GM18502 (cell line): ENCODE data around the gene CIAO2B.

Experiments
- ATAC-seq: cut with Tn5 transposase; IDR thresholded peaks from one replicate; pipeline ENCODE4 v1.9.1; 2021; ENCODE audit warnings: mild to moderate bottlenecking; ENCODE audit not compliant: unreplicated experiment, poor library complexity

CIAO2B gene

GRCh38 chr16:66942981-66943380 lies 8.8 kb upstream of the CIAO2B start:
- ATAC-seq: no peak

GRCh38 chr16:66940236-66940635 lies 6.0 kb upstream of the CIAO2B start:
- ATAC-seq: no peak

GRCh38 chr16:66939366-66939765 lies 5.2 kb upstream of the CIAO2B start:
- ATAC-seq: no peak

- ATAC-seq: no peak
Measured at GRCh38 chr16:66937725-66938337, 3.6 kb upstream of the CIAO2B start.

- no peak for ATAC-seq
Measured at GRCh38 chr16:66936889-66937554, 2.8 kb upstream of the CIAO2B start.

- ATAC-seq: no peak
Measured at GRCh38 chr16:66936462-66936861, 2.3 kb upstream of the CIAO2B start.

GRCh38 chr16:66935314-66936011 lies 1.3 kb upstream of the CIAO2B start, which contains the start of gene CES2:
CES2 (plus strand) TSS chr16:66935516; CDS start chr16:66935636, 120 bp downstream.
- no peak for ATAC-seq

- peak; percentile 22 for ATAC-seq
Measured at GRCh38 chr16:66934839-66935313, 674 bp upstream of the CIAO2B start.

- peak; percentile 8 for ATAC-seq
Measured at GRCh38 chr16:66933776-66934137, 445 bp downstream of the CIAO2B start.

GRCh38 chr16:66932076-66932475 lies 2.1 kb downstream of the CIAO2B start:
- no peak for ATAC-seq

GRCh38 chr16:66931665-66932064 lies 2.5 kb downstream of the CIAO2B start:
- ATAC-seq: no peak

GRCh38 chr16:66930189-66930588 lies 4.0 kb downstream of the CIAO2B start:
- ATAC-seq: no peak

GRCh38 chr16:66928702-66929388 lies 5.4 kb downstream of the CIAO2B start:
- ATAC-seq: no peak

- no peak for ATAC-seq
Measured at GRCh38 chr16:66927918-66928649, 6.1 kb downstream of the CIAO2B start.

- no peak for ATAC-seq
Measured at GRCh38 chr16:66926961-66927436, 7.2 kb downstream of the CIAO2B start.

- no peak for ATAC-seq
Measured at GRCh38 chr16:66926171-66926947, 7.8 kb downstream of the CIAO2B start.

- ATAC-seq: peak; percentile 14
Measured at GRCh38 chr16:66925322-66925840, 8.8 kb downstream of the CIAO2B start, which contains the start of gene RRAD. RRAD (minus strand) TSS chr16:66925535; CDS start chr16:66925179, 356 bp downstream.

- peak; percentile 52 for ATAC-seq
Measured at GRCh38 chr16:66924527-66925321, 9.5 kb downstream of the CIAO2B start.
